GDM1 (cell line): Measurements from ENCODE around the gene KRT79.

Source experiments
- DNase-seq: peaks from one replicate; lab custom pipeline; 2025; lab: John Stamatoyannopoulos, UW

The KRT79 gene

DNA sequence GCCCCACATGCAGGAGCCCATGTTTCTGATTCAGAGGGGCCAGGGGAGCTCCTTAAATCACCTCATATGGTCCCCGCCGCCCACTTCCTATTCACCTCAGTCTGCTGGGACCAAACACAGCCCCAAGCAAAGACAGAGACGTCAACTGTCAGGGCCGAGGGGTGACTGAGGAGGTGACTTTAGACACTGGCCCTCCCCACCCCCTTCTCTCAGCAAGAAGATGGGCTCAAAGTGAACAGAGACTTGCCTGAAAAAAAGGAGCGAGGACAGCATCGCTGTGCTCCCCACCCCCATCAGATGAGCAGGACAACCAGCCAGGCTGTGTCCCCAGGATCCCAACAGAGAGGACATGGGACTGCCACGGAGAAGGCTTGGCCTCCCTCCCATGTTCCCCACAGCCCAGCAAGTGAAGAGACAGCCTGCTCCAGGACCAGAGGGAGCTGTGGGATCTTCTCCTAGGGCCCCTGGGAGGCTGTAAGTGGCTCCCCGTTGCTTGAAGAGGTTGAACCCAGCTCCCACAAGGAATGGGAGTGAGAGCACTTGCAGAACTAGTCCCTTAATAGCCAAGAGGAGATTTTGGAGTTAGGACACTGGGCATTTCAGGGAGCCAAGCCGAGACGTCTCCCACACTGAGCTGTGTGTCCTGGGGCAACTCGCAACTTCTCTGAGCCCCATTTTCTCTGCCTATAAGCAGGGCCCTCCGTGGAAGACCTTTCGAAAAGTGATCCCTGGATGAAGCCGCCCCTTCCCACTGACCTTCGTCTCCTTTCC lies 1.3 kb upstream of the KRT79 start:
- DNase-seq = no peak

DNA sequence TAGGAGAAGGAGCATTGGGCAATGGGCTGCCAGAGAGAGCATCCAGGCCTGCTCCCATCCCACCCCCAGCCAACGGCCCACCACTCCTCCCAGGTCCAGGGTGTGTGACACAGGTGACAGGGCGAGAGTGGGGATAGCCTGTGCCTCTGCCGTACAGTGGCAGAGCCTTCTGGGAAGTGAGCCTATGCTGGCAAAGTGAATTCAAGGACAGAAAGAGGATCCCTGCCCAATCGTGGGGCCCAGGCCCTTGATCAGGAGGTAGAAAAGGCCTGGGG lies 553 bp upstream of the KRT79 start:
- no peak for DNase-seq

DNA sequence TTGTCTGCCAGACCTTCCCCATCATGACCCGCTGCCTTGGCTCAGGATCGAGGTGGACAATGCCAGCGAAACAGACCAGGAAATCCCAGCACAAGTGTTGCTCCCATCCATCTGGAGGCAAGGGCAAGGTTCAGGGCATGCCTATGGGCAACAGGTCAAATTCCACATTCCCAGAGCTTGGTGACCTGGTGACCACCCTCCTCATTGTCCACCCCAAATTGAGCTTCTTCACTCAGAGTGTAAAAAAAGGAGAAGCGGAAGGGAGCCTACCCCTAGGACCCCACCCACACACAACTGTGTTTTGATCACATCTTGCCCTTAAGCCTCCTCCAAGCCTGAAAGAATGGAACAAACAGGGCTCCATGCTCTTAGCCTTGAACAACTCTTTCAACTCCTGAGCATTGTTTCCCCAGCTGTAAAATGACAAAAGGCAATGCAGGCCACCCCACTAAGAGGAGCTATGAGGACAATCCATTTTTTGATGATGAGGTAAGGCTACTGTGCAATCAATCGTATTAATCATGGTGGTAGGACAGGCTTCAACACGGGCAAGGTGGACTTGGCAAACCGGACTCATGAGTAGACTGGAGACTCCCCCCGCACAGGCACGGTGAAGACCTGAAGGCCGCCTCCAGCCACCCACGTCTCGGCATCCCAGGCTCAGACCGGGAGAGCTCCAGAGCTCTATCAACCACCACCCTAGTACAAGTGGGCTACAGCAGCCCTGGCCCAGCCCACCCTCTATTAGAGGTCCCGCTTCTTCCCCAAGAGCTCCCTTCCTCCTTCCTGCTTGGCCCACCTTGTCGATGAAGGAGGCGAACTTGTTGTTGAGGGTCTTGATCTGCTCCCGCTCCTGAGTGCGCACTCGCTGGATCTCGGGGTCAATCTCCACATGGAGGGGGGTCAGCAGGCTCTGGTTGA lies 866 bp downstream of the KRT79 start:
- no peak for DNase-seq

DNA sequence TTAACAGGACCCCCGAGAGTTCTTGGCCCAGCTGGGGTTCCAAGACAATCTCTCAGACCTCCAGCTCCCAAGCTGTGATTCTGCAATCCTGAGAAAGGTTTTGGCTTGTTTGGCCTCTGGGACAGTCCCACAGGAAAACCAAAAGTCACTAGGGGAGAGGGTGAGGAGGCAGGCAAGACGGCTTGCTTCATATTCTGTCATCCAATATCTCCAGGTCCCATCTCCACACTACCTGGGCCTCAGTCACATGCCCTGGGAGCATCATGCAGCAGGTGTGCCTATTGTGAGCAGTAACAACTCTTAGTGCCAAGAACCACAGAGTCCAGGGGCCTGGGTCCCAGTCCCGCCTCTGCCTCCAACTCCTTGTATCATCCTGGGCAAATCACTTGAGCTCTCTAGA lies 1.7 kb downstream of the KRT79 start:
- DNase-seq = no peak

DNA sequence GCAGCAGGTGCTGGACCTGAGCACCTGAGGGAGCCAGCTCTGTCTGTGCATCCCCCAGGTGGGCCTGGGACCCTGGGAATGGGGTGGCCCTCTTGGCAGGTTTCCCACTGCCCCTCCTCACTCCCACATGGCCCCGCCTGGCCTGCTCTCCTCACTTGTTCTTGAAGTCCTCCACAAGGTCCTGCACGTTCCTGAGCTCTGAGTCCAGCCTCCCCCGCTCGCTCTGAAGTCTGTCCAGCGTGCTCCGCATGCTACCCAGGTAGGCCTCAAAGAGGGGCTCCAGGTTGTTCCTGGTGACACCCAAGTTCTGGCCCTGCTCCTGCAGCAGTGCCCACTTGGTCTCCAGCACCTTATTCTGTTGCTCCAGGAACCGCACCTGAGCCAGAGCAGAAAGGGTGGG lies 2.9 kb downstream of the KRT79 start:
- no peak for DNase-seq

DNA sequence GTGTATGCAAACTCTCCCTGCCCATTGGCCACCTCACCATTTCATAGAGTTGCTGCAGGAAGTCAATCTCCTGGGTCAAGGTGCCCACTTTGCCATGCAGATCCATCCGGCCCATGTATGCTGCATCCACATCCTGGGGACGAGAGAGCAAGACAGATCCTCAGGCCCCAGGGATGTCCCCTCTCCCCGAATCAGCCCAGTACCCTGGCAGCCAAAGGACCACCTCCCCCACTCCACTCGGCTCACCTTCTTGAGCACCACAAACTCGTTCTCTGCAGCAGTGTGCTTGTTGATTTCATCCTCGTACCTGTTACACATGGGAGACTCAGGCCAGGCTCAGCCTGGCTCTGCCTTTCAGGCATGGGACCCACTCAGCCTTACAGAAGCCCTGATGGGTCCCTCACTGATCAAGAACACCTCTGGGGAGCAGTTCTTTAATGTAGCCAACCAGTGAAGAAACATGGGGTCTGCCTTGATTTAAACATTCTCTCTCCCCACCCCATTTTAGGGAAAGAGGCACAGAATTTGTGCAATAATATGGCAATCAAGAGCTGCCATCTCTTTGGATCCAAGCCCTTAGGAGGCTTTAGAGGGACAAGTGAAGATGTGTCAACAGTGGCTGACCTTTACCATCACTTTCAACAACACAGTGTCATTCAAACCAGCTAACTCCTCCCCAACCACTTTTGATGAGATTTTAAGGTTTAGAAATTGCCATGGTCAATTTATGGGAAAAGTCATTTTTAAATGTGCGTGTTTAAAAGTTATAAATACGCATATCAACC lies 3.9 kb downstream of the KRT79 start:
- no peak for DNase-seq

DNA sequence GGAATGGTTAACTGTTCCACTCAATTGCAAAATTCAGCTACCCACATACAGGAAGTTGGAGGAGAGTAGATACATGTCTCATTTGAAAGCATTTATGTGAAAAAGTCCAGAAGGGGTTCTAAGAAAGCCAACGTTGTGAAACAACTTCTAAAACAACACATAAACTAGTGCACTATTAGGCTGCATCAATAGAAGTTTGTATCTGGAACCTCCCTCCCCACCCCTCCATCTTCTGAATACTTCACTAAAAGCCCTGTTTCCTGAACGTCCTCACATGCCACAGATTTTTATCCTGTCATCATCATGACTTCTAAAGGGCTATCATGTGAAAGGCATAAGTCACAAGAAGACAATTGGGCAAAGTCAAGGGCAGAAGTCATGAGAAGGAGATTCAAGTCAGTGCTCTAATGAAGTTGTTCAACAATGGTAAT lies 5.5 kb downstream of the KRT79 start:
- no peak for DNase-seq

DNA sequence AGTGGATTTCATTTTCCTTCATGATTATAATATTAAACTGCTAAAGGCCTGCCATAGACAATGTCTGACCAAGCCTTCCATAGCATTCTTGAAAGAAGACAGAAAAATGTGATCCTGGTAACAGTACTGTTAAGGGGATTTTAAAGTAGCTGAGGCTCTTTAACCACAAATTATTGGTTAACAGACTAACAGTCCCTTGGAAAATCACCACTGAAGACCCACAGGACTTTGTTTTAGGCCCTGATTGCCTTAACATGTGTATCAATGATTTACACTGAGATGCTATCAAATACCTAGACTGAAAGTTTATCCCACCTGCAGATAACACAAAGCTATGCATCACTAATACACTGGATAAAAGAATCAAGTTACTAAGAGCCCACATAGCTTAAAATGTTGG lies 6.0 kb downstream of the KRT79 start:
- no peak for DNase-seq

DNA sequence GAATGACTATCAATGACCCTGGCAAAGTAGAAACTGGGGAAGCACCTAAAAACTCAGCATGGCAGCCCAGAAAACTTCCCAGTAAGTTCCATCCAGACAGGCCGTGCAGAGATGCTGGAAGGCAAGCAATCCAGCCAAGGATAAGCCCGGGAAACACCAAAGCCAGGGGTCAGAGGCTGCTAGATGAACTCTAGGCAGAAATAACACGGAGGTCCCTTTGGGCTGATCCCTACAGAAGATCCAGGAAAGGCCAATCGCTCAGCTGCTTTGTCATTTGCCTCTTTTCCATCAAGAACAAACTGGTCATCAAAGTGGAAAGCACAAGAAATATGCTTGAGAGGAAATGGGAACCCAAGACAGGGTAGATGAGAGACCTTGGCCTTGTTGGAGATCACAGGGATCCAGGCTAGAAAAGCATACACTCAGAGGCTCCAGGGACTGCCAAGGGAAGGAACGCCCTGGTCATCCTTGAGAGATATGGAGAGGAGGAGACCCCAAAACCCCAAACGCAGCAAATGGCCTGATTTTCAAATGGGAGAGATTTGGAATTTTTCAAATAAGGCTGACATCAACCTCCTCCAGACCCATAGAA lies 6.5 kb downstream of the KRT79 start:
- no peak for DNase-seq

DNA sequence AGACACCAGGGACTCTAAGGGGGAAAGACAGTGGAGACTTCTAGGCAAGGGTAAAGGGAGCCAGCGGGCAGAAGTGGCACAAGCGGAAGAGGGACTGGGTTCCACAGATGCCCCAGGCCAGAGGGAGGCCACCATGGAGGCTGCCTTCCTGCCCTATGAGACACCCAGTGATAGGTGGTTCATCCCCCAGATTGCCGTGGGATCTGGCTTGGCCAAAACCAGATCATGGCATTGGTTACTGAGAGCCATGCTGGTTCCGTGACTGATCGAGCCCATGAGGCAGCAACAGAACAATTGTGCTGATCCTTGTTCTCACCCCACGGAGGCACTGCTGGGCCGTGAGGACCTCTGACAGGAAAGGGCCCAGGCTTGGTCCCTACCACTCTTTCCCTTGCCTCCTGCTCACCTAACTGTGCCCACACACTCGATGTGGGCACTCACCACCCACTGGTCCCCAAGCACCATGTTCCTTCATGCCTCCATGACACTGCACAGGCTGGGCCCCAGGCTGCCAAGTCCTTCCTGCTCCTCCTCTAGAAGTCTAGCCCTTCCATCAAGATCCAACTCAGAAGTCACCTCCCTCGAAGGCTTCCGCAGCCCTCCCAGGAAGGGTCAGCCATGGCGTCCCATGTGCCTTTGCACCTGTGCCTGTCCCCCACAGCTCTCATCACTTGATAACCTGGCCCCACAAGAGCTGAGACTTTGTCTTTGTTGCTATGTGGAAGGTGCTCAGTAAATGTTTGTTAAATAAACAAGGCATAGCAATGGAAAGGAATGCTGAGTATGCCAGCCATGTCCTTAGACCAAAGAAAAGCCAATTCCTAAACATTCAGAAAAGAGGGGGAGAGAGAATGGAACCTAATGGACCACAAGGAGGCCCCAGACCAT lies 7.3 kb downstream of the KRT79 start:
- DNase-seq = no peak

DNA sequence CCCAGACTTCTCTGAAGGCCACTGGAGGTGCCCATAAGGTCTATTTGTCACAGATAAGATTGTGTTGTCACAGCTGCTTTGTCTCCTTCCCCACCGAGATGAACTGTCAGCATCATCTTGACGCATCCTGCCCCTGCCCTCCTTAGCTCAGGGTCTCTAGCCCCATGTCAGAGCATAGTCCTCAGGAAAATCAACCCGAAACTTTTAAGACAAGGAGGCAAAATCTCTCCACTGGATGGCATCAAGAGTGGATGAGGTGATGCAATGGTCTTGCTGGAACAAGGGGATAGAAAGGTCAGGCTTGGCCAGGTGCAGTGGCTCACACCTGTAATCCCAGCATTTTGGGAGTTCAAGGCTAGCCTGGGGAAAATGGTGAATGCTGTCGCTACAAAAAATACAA lies 8.2 kb downstream of the KRT79 start:
- no peak for DNase-seq

DNA sequence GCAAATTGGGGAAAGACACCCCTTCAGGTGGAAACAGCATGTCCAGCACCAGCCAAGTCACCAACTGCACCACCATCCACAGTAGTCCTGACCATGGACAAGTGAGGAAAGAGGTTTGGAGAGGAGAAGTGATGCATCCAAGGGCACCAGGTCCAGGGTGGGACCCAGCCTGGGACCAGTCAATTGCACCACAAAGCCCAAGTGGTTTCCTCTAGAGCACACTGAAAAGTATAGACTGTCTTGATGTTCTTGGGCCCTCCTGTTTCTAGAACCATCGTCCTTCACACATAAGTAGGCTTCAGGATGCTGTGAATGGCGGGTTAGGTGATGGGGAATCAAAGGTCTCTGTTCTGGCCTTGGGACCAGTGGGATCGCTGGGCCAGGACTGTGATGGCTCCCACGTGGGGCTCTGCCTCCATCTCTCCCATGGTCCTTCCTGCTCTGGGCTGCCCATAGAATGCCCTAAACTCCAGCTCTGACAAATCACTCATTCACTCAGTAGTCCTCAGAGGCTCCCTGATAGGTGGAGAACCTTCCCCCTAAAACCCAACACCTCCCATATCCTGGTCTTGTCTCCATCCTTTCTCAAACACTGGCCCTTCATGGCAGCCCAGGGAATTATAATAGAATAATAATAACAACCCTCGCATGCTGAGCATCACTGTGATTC lies 9.2 kb downstream of the KRT79 start:
- DNase-seq = no peak

DNA sequence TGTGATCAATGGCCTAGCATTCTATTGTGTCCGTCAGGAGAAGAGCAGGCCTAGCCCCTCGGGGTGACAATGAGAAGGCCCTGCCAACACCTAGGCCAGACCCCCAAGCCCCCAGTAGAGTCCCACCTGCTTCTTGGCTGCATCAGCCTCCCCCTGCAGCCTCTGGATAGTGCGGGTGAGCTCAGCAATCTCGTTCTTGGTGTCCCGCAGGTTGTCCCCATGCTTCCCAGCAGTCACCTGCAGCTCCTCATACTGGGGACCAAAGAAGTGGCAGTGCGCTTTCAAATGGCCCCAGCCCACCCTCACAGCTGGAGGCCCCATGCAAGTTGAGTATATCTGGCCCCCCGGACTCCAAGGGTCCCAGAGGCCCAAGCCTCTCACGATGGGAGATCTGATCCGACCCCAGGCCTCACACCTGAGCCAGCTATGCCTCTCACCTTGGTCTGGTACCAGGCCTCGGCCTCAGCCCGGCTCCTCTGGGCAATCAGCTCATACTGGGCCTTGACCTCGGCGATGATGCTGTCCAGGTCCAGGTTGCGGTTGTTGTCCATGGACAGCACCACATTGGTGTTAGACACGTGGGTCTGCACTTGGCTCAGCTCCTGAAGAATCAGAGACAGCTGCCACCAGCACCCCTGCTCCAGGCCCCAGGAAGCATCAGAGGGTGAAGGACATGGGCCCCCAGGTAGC lies 10.2 kb downstream of the KRT79 start:
- no peak for DNase-seq

DNA sequence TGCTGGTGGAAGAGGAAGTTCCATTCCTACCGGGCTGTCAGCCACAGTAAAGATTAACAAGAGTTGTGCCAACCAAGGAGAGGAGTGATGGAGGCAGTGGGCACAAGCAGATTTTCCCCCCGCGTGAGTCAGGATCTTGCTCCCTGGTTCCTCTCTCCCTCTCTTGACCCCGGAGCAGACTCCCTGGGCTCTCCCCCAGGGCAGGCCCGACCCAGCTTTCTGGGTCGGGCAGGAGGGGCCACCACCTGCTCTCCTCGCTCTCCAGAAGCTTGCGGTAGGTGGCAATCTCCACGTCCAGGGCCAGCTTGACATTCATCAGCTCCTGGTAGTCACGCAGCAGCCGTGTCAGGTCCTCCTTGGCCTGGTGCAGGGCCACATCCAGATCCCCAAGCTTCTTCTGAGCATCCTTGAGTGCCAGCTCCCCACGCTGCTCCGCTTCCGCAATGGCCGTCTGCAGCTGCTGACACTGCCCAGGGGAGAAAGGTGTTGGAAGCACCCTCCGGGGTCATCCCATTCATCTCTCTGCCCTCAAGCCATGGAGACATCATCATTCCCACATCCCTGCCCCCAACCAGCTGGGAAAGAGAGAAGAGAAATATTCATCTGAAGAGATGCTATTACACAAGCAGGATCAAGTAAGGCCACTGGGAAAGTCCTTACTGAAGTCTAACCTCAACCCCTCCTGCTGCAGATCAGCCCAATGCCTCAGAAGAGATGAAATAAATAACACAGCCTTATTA lies 11.2 kb downstream of the KRT79 start:
- no peak for DNase-seq

DNA sequence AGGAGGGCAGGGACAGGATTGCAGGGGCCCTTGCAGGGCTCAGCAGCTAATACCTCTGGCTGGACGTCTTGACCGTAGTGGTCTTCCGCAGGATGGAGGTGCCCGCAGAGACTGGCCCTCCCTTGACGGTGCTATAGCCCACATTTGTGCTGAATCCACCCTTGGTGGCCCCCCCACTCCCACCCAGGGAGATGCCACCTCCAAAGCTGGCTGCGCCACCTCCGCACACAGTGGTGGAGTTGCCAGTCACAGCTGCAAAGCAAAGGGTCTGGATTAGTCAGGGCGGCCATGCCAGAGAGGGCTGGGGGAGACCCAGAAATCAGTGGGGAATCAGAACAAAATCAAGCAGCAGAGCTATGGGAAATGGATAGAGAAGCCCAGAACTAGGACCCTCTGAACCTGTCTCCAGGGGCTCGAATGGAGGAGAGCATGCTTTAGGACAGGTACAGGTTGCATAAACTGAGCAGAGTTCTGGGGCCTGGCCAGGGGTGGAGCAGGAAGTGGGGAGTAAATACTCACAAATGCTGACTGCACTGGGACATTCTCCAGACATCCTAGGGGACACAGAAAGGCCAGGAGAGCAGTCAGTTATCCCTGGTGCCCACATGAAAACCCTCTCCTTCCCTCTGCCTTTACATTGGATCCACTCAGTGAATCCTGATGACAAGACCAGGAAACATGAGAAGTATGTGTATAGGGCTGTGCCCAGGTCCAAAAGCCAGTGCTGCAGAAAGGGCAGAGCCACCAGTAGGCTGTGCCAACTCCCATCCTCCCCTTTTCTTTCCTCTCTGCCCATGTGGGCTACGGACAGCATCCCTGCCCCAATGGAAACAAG lies 12.1 kb downstream of the KRT79 start:
- no peak for DNase-seq

DNA sequence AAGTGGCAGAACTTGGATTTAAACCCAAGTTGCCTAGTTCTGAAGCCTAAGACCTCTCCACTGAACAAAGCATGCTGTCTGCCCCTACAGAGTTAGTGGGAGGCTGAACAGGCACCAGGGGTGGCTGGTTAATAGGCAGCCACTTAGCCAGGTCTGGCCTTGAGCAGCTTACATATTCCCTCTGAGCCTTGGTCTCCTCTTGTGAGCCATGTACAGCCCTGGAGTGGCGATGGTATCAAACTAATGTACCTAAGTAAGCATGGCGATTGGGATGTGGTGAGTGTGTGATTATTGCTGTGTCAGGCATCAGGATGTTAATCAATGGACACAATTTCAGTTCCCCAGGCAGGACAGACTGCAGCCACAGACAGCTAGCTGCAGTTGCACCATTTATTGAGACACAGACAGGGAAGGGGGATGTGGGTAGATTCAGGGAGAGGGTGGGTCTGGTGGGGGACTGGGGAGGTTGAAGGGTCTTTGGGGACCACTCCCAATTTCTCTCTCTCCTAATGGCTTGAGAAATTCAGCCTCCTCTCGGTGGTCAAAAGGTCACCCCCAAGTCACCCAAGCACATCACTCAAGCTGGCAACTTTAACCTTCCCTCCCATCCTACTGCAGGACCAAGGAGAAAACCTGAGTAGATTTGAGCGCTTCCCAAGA lies 12.9 kb downstream of the KRT79 start:
- no peak for DNase-seq

DNA sequence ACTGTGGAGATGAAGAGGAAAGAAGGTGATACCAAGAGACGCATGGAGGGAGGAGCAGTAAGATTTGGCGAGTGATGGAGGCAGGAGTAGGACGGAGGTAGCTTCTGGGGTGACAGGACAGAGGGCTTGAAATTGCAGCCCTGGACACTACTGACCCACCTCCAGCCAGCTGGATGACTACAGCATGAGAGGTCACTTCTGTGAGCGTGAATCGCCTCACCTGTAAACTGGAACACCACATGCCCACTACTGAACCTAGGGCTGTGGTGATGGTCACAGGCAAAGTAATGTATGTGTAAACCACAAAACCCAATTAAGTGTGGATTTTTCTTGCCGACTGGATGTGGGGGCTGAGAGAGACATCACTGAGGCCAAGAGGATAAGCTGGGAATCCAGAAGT lies 13.6 kb downstream of the KRT79 start:
- DNase-seq = no peak
